A673 (cell line): Measurements from ENCODE around the gene CERS6. TPM values are rescaled to one million over a fixed set of nuclear protein-coding genes. Genes with fewer than 3 reads are reported as not detected.

Source experiments
- BruUV-seq: library from RNA; stranded (reverse); fragments of 400-500 nt; replicated peaks from 2 replicates; lab custom pipeline; 2021; lab: Mats Ljungman, UMichigan
- CTCF ChIA-PET: fragments of 300-600 bp; sonication (Branson Sonifier 250); formaldehyde crosslinking; loops from one replicate; lab custom pipeline; 2022; ENCODE audit warnings: antibody characterized with exemption; lab: Charles Lee
- POLR2A ChIA-PET: fragments of 300-600 bp; sonication (Branson Sonifier 250); formaldehyde crosslinking; loops from one replicate; lab custom pipeline; 2022; ENCODE audit warnings: antibody characterized with exemption; ENCODE audit not compliant: low non-redundant PET; lab: Charles Lee
- DNase-seq: peaks from one replicate; pipeline ENCODE4 v3.0.0-alpha.2; 2015; ENCODE audit warnings: low spot score
- H3K27ac ChIP-seq: fragments of 200-600 bp; sonication (generic); 2 replicates; pipeline ENCODE4 v1.5.1; 2016; ENCODE audit warnings: mixed run types, low read depth, mild to moderate bottlenecking, mixed read lengths, antibody characterized with exemption, low read length; ENCODE audit not compliant: poor library complexity, severe bottlenecking
- H3K27me3 ChIP-seq: fragments of 200-600 bp; sonication (generic); replicated peaks from 2 replicates; pipeline ENCODE4 v1.6.1; 2017; ENCODE audit warnings: mixed run types, low read depth, mild to moderate bottlenecking, mixed read lengths, antibody characterized with exemption, low read length; ENCODE audit not compliant: insufficient read depth, poor library complexity
- H3K36me3 ChIP-seq: fragments of 200-600 bp; sonication (generic); 2 replicates; pipeline ENCODE4 v1.6.1; 2016; ENCODE audit warnings: mixed run types, mild to moderate bottlenecking, mixed read lengths, antibody characterized with exemption, low read length; ENCODE audit not compliant: insufficient read depth, poor library complexity, severe bottlenecking
- H3K4me1 ChIP-seq: fragments of 200-600 bp; sonication (generic); 2 replicates; pipeline ENCODE4 v1.6.1; 2017; ENCODE audit warnings: mixed run types, mild to moderate bottlenecking, mixed read lengths, antibody characterized with exemption, low read length; ENCODE audit not compliant: insufficient read depth, poor library complexity, severe bottlenecking
- H3K4me3 ChIP-seq: fragments of 200-600 bp; sonication (generic); 2 replicates; pipeline ENCODE4 v1.5.1; 2016; ENCODE audit warnings: low read depth, mixed run types, mild to moderate bottlenecking, mixed read lengths, low read length; ENCODE audit not compliant: poor library complexity, severe bottlenecking
- H3K9me3 ChIP-seq: fragments of 200-600 bp; sonication (generic); 2 replicates; pipeline ENCODE4 v1.6.1; 2016; ENCODE audit warnings: mixed run types, low read depth, mild to moderate bottlenecking, mixed read lengths, antibody characterized with exemption, low read length; ENCODE audit not compliant: poor library complexity, severe bottlenecking
- CTCF ChIP-seq: fragments of 300-800, 200-600 bp; sonication (generic); conservative IDR thresholded peaks from 2 replicates; pipeline ENCODE4 v1.5.1; 2017; ENCODE audit warnings: low read depth, mild to moderate bottlenecking, antibody characterized with exemption, low read length, moderate library complexity, mixed read lengths
- EZH2 ChIP-seq: fragments of 200-600 bp; sonication (generic); IDR thresholded peaks from 2 replicates; pipeline ENCODE4 v1.6.1; 2017; ENCODE audit warnings: borderline replicate concordance, low read depth, mild to moderate bottlenecking, mixed read lengths, antibody characterized with exemption, low read length; ENCODE audit not compliant: poor library complexity, severe bottlenecking
- intact Hi-C: fragments of 100-400 bp; cut with micrococcal nuclease; formaldehyde crosslinking; loops from one replicate; pipeline ENCODE4 v1.10.0; 2022; ENCODE audit not compliant: unreplicated experiment
- total RNA-seq: library from RNA; stranded (reverse); gene quantifications from 2 replicates; pipeline ENCODE4 v1.2.3, GENCODE V29; 2021

Gene CERS6
- total RNA-seq, 1 experiment from 2014 or later = 12.4 TPM

GRCh38 chr2:168514692-168515091 is 58.6 kb downstream of the CERS6 start:
- Histone ChIP-seq H3K27ac (no peak overlapping the region), H3K36me3 (no peaks in the 10 kb centered on the region), H3K4me3 (no peak overlapping the region), H3K9me3 (no peaks in the 10 kb centered on the region), H3K4me1 (peaks cover 4% of the 10 kb centered on the region), H3K27me3 (no peaks in the 10 kb centered on the region)
- DNase-seq = no peak
- ChIA-PET POLR2A (no interaction called here), CTCF (no interaction called here)
- TF ChIP-seq EZH2 (no peak), CTCF (no peak)
- intact Hi-C loops = no loop called here
- BruUV-seq = no TSS peak

- ChIA-PET POLR2A (no interaction called here), CTCF (no interaction called here)
- Histone ChIP-seq H3K36me3 (no peaks in the 10 kb centered on the region), H3K4me3 (no peak overlapping the region), H3K4me1 (peaks cover 4% of the 10 kb centered on the region), H3K27ac (no peak overlapping the region), H3K9me3 (no peaks in the 10 kb centered on the region), H3K27me3 (no peaks in the 10 kb centered on the region)
- BruUV-seq = no TSS peak
- TF ChIP-seq EZH2 (no peak), CTCF (no peak)
- DNase-seq = peak; percentile 11
- intact Hi-C loops = no loop called here
These were observed 59.4 kb downstream of the CERS6 start for GRCh38 chr2:168515502-168515901.

- Histone ChIP-seq H3K4me1 (peaks cover 8% of the 10 kb centered on the region), H3K36me3 (no peaks in the 10 kb centered on the region), H3K27ac (no peak overlapping the region), H3K9me3 (no peaks in the 10 kb centered on the region), H3K4me3 (no peak overlapping the region), H3K27me3 (no peaks in the 10 kb centered on the region)
- no peak for DNase-seq
- CTCF ChIA-PET = no interaction called here
- no TSS peak for BruUV-seq
- TF ChIP-seq EZH2 (no peak), CTCF (no peak)
- intact Hi-C loops = no loop called here
- POLR2A ChIA-PET = no interaction called here
These were observed 61.7 kb downstream of the CERS6 start for GRCh38 chr2:168517816-168518215.
